GM18870 (cell line): ENCODE results near the gene CLVS2.

Experiments
- ATAC-seq: cut with Tn5 transposase; IDR thresholded peaks from one replicate; pipeline ENCODE4 v1.9.1; 2021; ENCODE audit warnings: moderate library complexity; ENCODE audit not compliant: unreplicated experiment

CLVS2 gene

DNA sequence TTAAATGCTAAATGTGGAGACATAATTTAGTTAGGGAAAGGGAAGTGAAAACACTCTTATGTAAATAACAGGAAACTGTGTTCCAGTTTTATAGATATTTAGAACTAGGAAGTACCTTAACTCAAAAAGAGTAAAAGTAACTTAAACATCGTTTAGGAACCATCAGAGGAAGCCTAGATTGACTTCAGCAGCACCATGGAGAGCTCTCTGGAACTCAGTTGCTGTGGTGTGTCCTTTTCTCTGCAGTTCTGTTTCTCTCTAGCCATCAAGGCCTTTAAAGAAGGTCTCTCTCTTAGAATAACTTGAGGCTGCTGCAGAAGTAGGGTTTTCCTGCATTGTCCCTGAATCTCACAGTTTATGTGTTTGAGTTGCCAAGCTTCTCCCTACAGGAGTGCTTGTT, 26.9 kb downstream of the CLVS2 start:
- ATAC-seq, result no peak

- ATAC-seq, result no peak
Measured at GRCh38 chr6:123024976-123025375, 28.9 kb downstream of the CLVS2 start.

DNA sequence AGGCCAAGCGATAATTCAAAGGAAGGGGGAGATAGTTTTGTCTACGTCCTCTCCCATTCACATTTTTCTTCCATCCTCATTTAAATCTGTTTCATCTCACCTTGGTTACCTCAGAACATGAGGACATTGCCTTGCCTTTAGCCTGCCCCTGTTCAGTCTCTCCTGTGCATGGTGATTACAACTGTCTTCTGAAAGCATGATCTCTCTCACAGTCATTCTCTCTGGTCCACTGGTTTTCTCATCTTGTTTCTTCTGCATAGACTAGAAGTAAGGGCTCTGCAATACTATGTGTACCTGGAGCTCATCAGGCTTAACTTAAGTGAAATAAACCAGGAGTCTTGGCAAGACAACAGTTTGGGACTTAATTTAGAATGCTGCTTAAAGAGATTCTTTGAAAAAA, 31.4 kb downstream of the CLVS2 start:
- no peak for ATAC-seq

DNA sequence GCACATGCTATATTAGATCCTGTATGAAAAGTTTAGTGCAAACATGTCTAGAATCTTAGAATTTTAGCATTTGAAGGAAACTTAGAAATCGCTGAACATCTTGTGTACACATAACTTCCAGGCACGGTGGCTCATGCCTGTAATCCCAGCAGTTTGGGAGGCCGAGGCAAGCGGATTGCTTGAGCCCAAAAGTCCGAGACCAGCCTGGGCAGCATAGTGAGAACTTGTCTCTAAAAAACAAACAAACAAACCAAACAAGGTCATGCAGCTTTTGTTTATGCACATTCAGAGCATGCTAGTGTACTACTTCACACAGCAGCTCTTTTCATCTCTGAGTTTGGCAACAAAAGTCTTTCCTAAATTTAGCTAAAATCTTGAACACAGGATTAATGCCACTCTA, 32.2 kb downstream of the CLVS2 start:
- no peak for ATAC-seq

- ATAC-seq, result no peak
Measured at GRCh38 chr6:123030282-123030681, 34.2 kb downstream of the CLVS2 start.

- ATAC-seq, result no peak
Measured at GRCh38 chr6:123036648-123037047, 40.6 kb downstream of the CLVS2 start.

- ATAC-seq, result no peak
Measured at GRCh38 chr6:123039431-123039830, 43.4 kb downstream of the CLVS2 start.

GRCh38 chr6:123042401-123042800, 46.4 kb downstream of the CLVS2 start:
- ATAC-seq, result no peak

- no peak for ATAC-seq
Measured at GRCh38 chr6:123044341-123044860, 48.4 kb downstream of the CLVS2 start.

DNA sequence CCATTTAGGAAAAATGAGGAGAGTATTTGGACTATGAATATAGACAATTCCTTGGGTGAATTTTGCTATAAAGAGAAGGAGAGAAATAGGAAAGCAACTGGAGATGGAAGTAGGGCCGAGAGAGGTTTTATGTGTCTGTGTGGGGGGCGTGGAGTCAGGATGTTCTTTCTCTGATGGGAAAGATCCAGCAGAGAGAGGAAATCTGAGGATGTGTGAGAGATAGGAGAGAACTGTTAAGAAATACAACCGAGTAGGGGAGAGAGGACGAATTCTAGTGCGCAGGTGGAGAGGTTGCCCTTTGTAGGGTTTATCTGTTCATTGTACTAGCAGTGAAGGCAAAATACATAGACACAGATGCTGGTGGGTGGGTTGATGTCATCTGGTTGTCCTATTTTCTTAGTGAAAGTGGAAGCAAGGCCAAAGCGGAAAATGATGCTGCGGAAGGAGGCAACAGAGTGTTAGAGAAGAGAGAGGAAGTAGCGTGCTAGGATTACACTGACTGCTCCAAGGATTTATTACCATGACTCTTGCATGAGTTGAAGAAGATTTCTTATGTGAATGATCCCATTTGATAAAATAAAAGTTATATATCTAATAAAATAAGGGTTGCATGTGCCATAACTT, 57.7 kb downstream of the CLVS2 start:
- ATAC-seq, result no peak

- ATAC-seq, result no peak
Measured at GRCh38 chr6:123055256-123055655, 59.2 kb downstream of the CLVS2 start.

DNA sequence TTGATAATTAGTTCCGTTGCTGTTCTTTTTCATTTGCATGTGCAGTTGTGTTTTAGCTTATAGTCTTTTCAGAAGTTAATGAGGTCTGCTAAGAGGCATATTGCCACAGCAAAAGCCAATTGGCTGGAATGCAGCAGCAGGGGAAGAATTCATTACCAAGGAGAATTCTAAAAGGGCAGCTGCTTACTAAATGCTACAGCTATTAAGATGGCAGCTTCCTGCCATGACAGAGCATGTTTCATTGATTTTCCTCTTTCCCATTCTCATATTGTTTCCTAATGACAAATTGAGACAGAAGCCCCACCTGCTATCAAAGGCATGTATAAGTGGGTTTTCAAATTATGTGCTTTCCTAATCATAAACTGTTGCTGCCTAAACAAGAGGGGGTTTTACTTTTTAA, 66.6 kb downstream of the CLVS2 start:
- no peak for ATAC-seq

DNA sequence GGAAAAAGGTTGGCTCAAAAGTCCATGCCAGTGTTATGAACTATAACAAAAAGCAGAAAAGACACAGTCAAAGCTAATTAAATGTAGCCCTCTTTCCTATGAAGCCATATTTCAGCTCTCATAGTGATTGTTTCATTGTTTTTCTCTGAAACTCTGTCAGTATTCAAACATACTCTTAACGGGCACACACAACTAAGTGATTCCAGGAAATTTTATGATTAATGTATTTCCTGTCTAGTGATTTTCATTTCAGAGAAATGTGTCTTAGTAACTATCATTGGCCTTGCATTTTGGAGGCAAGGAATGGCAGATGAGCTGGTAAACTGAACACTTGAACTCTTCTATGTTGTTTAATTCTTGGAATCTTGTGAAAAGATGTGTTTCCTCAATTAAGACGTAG, 68.0 kb downstream of the CLVS2 start:
- ATAC-seq, result no peak

- ATAC-seq, result no peak
Measured at GRCh38 chr6:123074616-123075015, 78.6 kb downstream of the CLVS2 start.

- ATAC-seq, result no peak
Measured at GRCh38 chr6:123085403-123085802, 89.4 kb downstream of the CLVS2 start.

GRCh38 chr6:123089226-123089625, 93.2 kb downstream of the CLVS2 start:
- no peak for ATAC-seq

DNA sequence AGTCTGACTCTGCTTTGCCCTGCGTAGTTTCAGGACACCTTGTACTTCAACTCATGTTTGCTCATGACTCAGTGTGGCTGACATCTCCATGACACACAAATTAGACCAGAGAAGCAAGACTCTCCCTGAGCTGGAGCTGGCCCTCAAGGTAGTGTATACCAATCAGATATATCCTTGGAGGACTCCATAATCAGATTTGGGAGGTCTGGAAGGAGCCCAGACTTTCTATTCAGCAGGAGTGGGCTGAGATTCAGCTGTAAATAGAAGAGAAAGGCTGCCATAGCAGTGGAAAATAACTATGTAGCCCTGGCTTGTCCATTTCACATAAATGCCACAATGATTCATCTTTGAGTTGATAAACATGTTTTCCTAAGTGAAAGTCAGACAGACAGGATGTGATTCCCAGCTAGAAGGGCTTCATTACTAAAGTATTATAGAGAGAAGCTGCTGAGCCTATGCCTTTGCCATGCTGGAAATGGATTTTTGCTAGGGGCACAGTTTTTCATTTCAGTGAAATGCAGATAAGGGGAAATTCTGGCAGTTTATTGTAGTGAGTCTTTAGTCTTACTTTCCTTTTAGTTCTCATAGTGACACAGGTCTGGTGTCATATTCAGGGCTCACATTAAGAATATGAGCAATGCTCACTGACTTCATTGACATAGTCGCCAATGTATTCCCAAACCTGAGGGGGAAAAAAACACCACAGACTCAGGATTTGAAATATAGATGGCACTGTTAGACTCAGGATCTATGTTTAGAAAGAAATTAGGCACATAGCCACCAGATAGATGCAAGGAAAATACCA, 95.3 kb downstream of the CLVS2 start:
- ATAC-seq, result no peak

DNA sequence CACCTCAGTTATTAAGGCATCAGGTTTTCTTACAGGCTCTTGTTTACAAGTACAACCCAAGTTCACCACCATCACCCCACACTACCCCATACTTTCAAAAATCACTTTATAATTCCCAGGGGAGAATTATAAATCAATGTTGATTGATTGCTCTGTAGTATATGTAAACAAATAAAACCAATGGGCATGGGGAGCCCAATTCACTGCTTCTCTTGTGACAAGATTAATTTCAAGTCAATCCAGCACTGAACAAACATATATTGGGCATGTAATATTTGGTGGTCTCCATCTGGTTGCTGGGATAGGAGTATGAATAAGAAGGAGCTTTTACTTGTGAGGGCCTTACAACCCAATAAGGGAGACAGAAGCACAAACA, 95.8 kb downstream of the CLVS2 start:
- ATAC-seq, result no peak

DNA sequence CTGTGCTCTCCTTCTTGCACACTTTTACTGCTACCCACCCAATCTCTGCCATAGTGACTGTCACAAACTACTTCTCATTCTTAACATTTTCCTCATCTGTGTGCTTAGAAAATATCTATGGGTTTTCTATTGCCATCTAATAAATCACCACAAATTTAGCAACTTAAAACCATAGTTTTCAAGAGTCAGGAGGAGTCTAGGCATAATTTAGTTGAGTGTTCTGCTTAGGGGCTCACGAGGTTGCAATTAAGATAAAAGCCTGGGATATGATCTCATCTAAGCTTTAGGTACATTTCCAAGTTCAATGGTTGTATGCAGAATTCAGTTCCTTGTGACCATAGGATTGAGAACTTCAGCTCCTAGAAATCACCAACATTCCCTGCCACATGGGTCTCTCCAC, 98.8 kb downstream of the CLVS2 start:
- no peak for ATAC-seq

DNA sequence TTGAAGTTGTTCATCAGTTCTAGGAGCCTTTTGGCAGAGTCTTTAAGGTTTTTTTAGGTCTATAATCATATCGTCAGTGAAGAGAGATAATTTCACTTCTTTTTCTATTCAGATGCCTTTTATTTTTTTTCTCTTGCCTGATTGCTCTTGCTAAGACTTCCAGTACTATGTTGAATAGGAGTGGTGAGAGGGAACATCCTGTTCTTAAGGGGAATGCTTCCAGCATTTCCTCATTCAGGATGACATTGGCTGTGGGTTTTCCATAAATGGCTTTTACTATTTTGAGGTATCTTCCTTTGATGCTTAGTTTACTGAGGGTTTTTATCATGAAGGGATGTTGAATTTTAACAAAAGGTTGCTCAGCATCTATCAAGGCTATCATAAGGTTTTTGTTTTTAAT, 109.5 kb downstream of the CLVS2 start:
- no peak for ATAC-seq

- no peak for ATAC-seq
Measured at GRCh38 chr6:123116370-123116769, 120.3 kb downstream of the CLVS2 start.

GRCh38 chr6:123117145-123117908, 121.3 kb downstream of the CLVS2 start:
- ATAC-seq, result no peak
